ENCODE results near the gene ANKRD28. TPM values are rescaled to one million over a fixed set of nuclear protein-coding genes. Genes with fewer than 3 reads are reported as not detected.

Gene ANKRD28
- total and polyA plus RNA-seq, 2 donors from 2014 or later = 9.8 to 72.4 TPM

DNA sequence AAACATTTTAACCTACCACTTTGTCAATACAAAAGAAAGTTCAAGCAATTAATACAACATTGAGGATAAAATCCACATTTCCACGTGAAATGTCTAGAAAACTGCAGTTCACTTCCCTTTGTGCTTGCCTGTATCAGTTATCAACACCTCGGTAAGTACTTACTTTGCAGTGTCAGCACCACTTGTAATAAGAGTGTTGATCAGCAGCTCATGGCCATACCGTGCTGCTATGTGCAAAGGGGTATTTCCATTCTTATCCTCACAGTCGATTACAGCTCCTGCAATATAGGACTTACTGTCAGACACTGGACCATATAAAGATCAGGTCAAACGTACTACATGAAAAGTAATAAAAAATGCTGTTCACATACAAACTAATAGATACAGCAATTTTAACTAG, 84.4 kb downstream of the ANKRD28 start:
- Histone ChIP-seq H3K36me3 (ENCODE audit: control insufficient read depth in 2 of 3, insufficient read depth in 3 of 3, low read length in 3 of 3) (no peaks in the 10 kb centered on the region), H3K27me3 (ENCODE audit: control insufficient read depth, insufficient read depth, low read length) (no peaks in the 10 kb centered on the region), H3K4me1 (ENCODE audit: control insufficient read depth in 2 of 3, insufficient read depth in 2 of 3, low read depth in 1 of 3, low read length in 3 of 3) (peaks cover 0 to 4% (median 0%) of the 10 kb centered on the region in 3 donors), H3K9ac (ENCODE audit: low read length in 3 of 3) (no peak overlapping the region), H3K9me3 (ENCODE audit: control insufficient read depth in 2 of 3, insufficient read depth in 1 of 3, low read length in 3 of 3) (no peaks in the 10 kb centered on the region), H3K27ac (ENCODE audit: low read depth in 2 of 2, low read length in 2 of 2) (no peak overlapping the region), H3K4me3 (ENCODE audit: low read length in 3 of 3) (no peak overlapping the region)
- DNase-seq = no peak
- TF ChIP-seq, protein P1, sequence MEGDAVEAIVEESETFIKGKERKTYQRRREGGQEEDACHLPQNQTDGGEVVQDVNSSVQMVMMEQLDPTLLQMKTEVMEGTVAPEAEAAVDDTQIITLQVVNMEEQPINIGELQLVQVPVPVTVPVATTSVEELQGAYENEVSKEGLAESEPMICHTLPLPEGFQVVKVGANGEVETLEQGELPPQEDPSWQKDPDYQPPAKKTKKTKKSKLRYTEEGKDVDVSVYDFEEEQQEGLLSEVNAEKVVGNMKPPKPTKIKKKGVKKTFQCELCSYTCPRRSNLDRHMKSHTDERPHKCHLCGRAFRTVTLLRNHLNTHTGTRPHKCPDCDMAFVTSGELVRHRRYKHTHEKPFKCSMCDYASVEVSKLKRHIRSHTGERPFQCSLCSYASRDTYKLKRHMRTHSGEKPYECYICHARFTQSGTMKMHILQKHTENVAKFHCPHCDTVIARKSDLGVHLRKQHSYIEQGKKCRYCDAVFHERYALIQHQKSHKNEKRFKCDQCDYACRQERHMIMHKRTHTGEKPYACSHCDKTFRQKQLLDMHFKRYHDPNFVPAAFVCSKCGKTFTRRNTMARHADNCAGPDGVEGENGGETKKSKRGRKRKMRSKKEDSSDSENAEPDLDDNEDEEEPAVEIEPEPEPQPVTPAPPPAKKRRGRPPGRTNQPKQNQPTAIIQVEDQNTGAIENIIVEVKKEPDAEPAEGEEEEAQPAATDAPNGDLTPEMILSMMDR (IDR thresholded peaks at IDR 0.05; ENCODE audit: borderline replicate concordance, extremely low read depth, insufficient read depth) = no peak
- FAIRE-seq = no peak
- intact Hi-C loops (cut with DNase I) = no loop called here

DNA sequence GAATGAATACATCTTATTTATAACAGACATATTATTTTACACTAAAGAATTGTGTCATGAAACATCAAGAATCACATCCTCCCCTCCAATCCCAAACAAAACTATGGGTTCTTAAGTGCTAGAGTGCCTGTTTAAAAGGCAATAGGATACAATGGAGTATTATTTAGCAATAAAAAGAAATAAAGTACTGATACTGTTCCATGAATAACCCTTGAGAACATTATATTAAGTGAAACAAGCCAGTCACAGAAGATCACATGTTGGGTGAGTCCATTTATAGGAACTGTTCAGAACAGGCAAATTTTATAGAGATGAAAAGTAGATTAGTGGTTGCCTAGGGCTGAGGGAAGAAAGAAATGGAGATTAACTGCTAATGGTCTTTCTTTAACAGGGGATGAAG, 86.5 kb downstream of the ANKRD28 start:
- DNase-seq (no peak), FAIRE-seq (no peak)
- intact Hi-C loops (cut with DNase I) = no loop called here
- H3K36me3 ChIP-seq (ENCODE audit: control insufficient read depth in 2 of 3, insufficient read depth in 3 of 3, low read length in 3 of 3) = peaks cover 0 to 2% (median 0%) of the 10 kb centered on the region in 3 donors
- H3K27ac ChIP-seq (ENCODE audit: low read depth in 2 of 2, low read length in 2 of 2) = no peak overlapping the region
- no peaks in the 10 kb centered on the region for H3K27me3 ChIP-seq (ENCODE audit: control insufficient read depth, insufficient read depth, low read length)
- peaks cover 0 to 4% (median 2%) of the 10 kb centered on the region in 3 donors for H3K4me1 ChIP-seq (ENCODE audit: control insufficient read depth in 2 of 3, insufficient read depth in 2 of 3, low read depth in 1 of 3, low read length in 3 of 3)
- TF ChIP-seq, protein P1 (IDR thresholded peaks at IDR 0.05; ENCODE audit: borderline replicate concordance, extremely low read depth, insufficient read depth) = no peak
- no peak overlapping the region for H3K4me3 ChIP-seq (ENCODE audit: low read length in 3 of 3)
- no peaks in the 10 kb centered on the region for H3K9me3 ChIP-seq (ENCODE audit: control insufficient read depth in 2 of 3, insufficient read depth in 1 of 3, low read length in 3 of 3)
- H3K9ac ChIP-seq (ENCODE audit: low read length in 3 of 3) = no peak overlapping the region

DNA sequence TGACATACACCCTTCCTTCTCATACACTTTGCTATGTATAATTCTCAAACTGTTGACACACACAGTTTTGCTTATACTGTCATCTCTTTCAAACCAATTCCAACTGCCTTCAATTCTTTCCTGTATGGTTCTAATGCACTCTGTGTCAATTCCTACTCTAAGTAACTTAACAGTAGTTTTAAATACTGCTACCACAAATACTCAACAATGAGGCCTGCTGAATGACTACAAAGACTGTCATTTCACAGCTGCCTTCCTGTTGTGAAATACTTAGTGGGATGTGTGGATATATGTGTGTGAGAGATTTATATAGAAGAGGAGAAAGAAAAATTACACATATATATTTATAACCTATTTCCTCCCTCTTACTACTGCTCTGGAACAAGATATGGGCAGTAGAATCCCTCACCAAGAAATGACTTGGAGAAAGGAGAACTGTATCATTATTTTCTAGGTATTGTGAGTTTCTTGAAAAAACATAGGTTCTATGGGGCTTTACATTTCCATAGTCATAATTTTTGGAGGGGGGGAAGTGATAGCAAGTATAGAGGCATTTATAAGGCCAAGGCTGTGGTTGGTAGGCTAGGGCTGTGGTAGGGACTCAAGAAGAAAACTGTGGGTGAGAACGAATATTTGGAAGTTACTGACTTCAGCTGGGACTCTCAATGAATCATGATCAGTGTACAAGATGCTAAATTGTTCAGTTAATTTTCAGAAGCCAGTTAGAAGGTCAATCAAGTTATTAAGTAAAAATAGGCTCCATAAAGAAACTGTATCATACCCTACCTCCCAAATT, 88.7 kb downstream of the ANKRD28 start:
- intact Hi-C loops (cut with DNase I) = no loop called here
- no peak overlapping the region for H3K4me3 ChIP-seq (ENCODE audit: low read length in 3 of 3)
- DNase-seq = no peak
- TF ChIP-seq, protein P1 (IDR thresholded peaks at IDR 0.05; ENCODE audit: borderline replicate concordance, extremely low read depth, insufficient read depth) = no peak
- H3K9me3 ChIP-seq (ENCODE audit: control insufficient read depth in 2 of 3, insufficient read depth in 1 of 3, low read length in 3 of 3) = no peaks in the 10 kb centered on the region
- no peak overlapping the region for H3K27ac ChIP-seq (ENCODE audit: low read depth in 2 of 2, low read length in 2 of 2)
- H3K4me1 ChIP-seq (ENCODE audit: control insufficient read depth in 2 of 3, insufficient read depth in 2 of 3, low read depth in 1 of 3, low read length in 3 of 3) = peaks cover 0 to 4% (median 2%) of the 10 kb centered on the region in 3 donors
- no peaks in the 10 kb centered on the region for H3K27me3 ChIP-seq (ENCODE audit: control insufficient read depth, insufficient read depth, low read length)
- no peak for FAIRE-seq
- peaks cover 0 to 2% (median 0%) of the 10 kb centered on the region in 3 donors for H3K36me3 ChIP-seq (ENCODE audit: control insufficient read depth in 2 of 3, insufficient read depth in 3 of 3, low read length in 3 of 3)
- no peak overlapping the region for H3K9ac ChIP-seq (ENCODE audit: low read length in 3 of 3)

Measured in kidney (tissue), 14 donors.